Stomach (tissue), 4 donors: Measurements from ENCODE around the gene SLC25A45.

Experiments
- EP300 ChIP-seq: sonication (generic); formaldehyde crosslinking; IDR thresholded peaks from one replicate; pipeline ENCODE4 v1.6.1; 2017; ENCODE audit warnings: antibody characterized with exemption
- POLR2AphosphoS5 ChIP-seq, 3 donors: sonication (generic); formaldehyde crosslinking; IDR thresholded peaks; one replicate each; pipeline ENCODE4 v1.6.1; 2016; ENCODE audit warnings: antibody characterized with exemption in 3 of 3
- TF ChIP-seq, protein P1 (sequence below), 7 experiments: fragments of 450-650 bp in 4 of 7; fragments of 200-600 bp in 3 of 7; sonication (generic) in 3 of 7; IDR thresholded peaks; one replicate each; pipeline ENCODE4 v1.5.1; 2016 to 2019; ENCODE audit warnings: antibody characterized with exemption in 7 of 7, control low read depth in 2 of 7, mild to moderate bottlenecking in 1 of 7

- TF ChIP-seq, protein P1, sequence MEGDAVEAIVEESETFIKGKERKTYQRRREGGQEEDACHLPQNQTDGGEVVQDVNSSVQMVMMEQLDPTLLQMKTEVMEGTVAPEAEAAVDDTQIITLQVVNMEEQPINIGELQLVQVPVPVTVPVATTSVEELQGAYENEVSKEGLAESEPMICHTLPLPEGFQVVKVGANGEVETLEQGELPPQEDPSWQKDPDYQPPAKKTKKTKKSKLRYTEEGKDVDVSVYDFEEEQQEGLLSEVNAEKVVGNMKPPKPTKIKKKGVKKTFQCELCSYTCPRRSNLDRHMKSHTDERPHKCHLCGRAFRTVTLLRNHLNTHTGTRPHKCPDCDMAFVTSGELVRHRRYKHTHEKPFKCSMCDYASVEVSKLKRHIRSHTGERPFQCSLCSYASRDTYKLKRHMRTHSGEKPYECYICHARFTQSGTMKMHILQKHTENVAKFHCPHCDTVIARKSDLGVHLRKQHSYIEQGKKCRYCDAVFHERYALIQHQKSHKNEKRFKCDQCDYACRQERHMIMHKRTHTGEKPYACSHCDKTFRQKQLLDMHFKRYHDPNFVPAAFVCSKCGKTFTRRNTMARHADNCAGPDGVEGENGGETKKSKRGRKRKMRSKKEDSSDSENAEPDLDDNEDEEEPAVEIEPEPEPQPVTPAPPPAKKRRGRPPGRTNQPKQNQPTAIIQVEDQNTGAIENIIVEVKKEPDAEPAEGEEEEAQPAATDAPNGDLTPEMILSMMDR (IDR thresholded peaks at IDR 0.05), result peak in 1 of 7 experiments; percentile 6
- TF ChIP-seq POLR2AphosphoS5 (IDR thresholded peaks at IDR 0.05) (peak; percentile 57 to 97 (median 94)), EP300 (no peak)
These were observed 42.9 kb upstream of the SLC25A45 start for GRCh38 chr11:65425105-65425970.
